GM23338 (cell line): ENCODE data around the gene PHF10. TPM values are rescaled to one million over a fixed set of nuclear protein-coding genes. Genes with fewer than 3 reads are reported as not detected.
"Not testable (repeated sequence)": the region's sequence is repeated elsewhere in the genome, so short reads cannot be mapped to it uniquely, and the experiment has no call there.

Experiments used
- ATAC-seq: fragments of 200-7000 bp; cut with Tn5 transposase; 3 replicates; pipeline ENCODE4 v1.9.1; 2020
- DNase-seq: peaks from one replicate; pipeline ENCODE4 v3.0.0-alpha.2; 2015; ENCODE audit warnings: low spot score
- H2AFZ ChIP-seq: fragments of 200-600 bp; sonication (generic); 2 replicates; pipeline ENCODE4 v1.8.0; 2016; ENCODE audit warnings: antibody characterized with exemption, mild to moderate bottlenecking, moderate library complexity
- H3F3A ChIP-seq: fragments of 200-600 bp; sonication (generic); replicated peaks from 2 replicates; pipeline ENCODE4 v1.8.0; 2017; ENCODE audit warnings: antibody characterized with exemption, mixed run types, low read depth
- H3K27ac ChIP-seq: fragments of 200-600 bp; sonication (generic); 2 replicates; pipeline ENCODE4 v1.6.1; 2016; ENCODE audit warnings: low read depth
- H3K27me3 ChIP-seq: fragments of 200-600 bp; sonication (generic); 2 replicates; pipeline ENCODE4 v1.8.0; 2016; ENCODE audit warnings: mild to moderate bottlenecking, mixed run types, moderate library complexity; ENCODE audit not compliant: insufficient read depth
- H3K36me3 ChIP-seq: fragments of 200-600 bp; sonication (generic); 2 replicates; pipeline ENCODE4 v1.8.0; 2016; ENCODE audit warnings: mild to moderate bottlenecking; ENCODE audit not compliant: insufficient read depth
- H3K4me1 ChIP-seq: fragments of 200-600 bp; sonication (generic); 2 replicates; pipeline ENCODE4 v1.8.0; 2016; ENCODE audit warnings: mild to moderate bottlenecking, moderate library complexity; ENCODE audit not compliant: insufficient read depth
- H3K4me2 ChIP-seq: fragments of 200-600 bp; sonication (generic); 2 replicates; pipeline ENCODE4 v1.7.1; 2017; ENCODE audit warnings: mixed run types
- H3K4me3 ChIP-seq: fragments of 200-600 bp; sonication (generic); 2 replicates; pipeline ENCODE4 v1.6.1; 2016; ENCODE audit warnings: mixed run types
- H3K79me2 ChIP-seq: fragments of 200-600 bp; sonication (generic); replicated peaks from 2 replicates; pipeline ENCODE4 v1.8.0; 2017; ENCODE audit warnings: mild to moderate bottlenecking; ENCODE audit not compliant: insufficient read depth
- H3K9me2 ChIP-seq: fragments of 200-600 bp; sonication (generic); 2 replicates; pipeline ENCODE4 v1.8.0; 2017; ENCODE audit not compliant: insufficient read depth
- H4K20me1 ChIP-seq: fragments of 200-600 bp; sonication (generic); replicated peaks from 2 replicates; pipeline ENCODE4 v1.8.0; 2017; ENCODE audit warnings: mild to moderate bottlenecking; ENCODE audit not compliant: insufficient read depth
- H3K27ac Mint-ChIP-seq: 2 replicates; pipeline ENCODE4 v1.8.0; 2020; ENCODE audit warnings: inconsistent platforms, mild to moderate bottlenecking, moderate library complexity, mixed read lengths
- H3K27me3 Mint-ChIP-seq: 3 replicates; pipeline ENCODE4 v1.8.0; 2022; ENCODE audit warnings: low read depth, mild to moderate bottlenecking, moderate library complexity, mixed read lengths, inconsistent platforms; ENCODE audit not compliant: insufficient read depth, poor library complexity
- H3K36me3 Mint-ChIP-seq: 3 replicates; pipeline ENCODE4 v1.8.0; 2021; ENCODE audit warnings: low read depth, mild to moderate bottlenecking, inconsistent platforms, moderate library complexity, mixed read lengths
- H3K4me1 Mint-ChIP-seq: 3 replicates; pipeline ENCODE4 v1.8.0; 2020; ENCODE audit warnings: mild to moderate bottlenecking, inconsistent platforms, mixed read lengths
- H3K4me3 Mint-ChIP-seq: 3 replicates; pipeline ENCODE4 v1.8.0; 2021; ENCODE audit warnings: moderate library complexity, mild to moderate bottlenecking, inconsistent platforms, mixed read lengths
- H3K9me3 Mint-ChIP-seq: 3 replicates; pipeline ENCODE4 v1.8.0; 2020; ENCODE audit warnings: moderate library complexity, mild to moderate bottlenecking, inconsistent platforms, mixed read lengths
- CREB1 ChIP-seq: fragments of 250-450 bp; sonication (Bioruptor Pico); IDR thresholded peaks from 2 replicates; pipeline ENCODE4 v1.5.0; 2020; ENCODE audit warnings: low read depth, mild to moderate bottlenecking, moderate library complexity
- EZH2 ChIP-seq: fragments of 200-600 bp; sonication (generic); IDR thresholded peaks from one replicate; pipeline ENCODE4 v1.8.0; 2017; ENCODE audit warnings: antibody characterized with exemption, mild to moderate bottlenecking, low read depth; ENCODE audit not compliant: unreplicated experiment
- EZH2phosphoT487 ChIP-seq: fragments of 200-600 bp; sonication (generic); IDR thresholded peaks from one replicate; pipeline ENCODE4 v1.8.1; 2018; ENCODE audit warnings: antibody characterized with exemption; ENCODE audit not compliant: unreplicated experiment
- JUNB ChIP-seq: IDR thresholded peaks from one replicate; pipeline ENCODE4 v1.6.1; 2016; ENCODE audit warnings: antibody characterized with exemption; ENCODE audit not compliant: unreplicated experiment
- NANOG ChIP-seq: IDR thresholded peaks from 2 replicates; pipeline ENCODE4 v1.6.1; 2016; ENCODE audit warnings: antibody characterized with exemption, borderline replicate concordance
- POLR2AphosphoS5 ChIP-seq: IDR thresholded peaks from 2 replicates; pipeline ENCODE4 v1.6.1; 2016; ENCODE audit warnings: antibody characterized with exemption, low read depth
- STAT1 ChIP-seq: IDR thresholded peaks from one replicate; pipeline ENCODE4 v1.6.1; 2016; ENCODE audit warnings: antibody characterized with exemption; ENCODE audit not compliant: unreplicated experiment
- ZNF114 ChIP-seq: fragments of 250-450 bp; sonication (Bioruptor Pico); IDR thresholded peaks from 2 replicates; pipeline ENCODE4 v1.5.0; 2020; ENCODE audit warnings: mild to moderate bottlenecking, moderate library complexity
- ZNF331 ChIP-seq: fragments of 250-450 bp; sonication (Bioruptor Pico); IDR thresholded peaks from 2 replicates; pipeline ENCODE4 v1.5.0; 2020; ENCODE audit warnings: low read depth, mild to moderate bottlenecking, moderate library complexity
- polyA plus RNA-seq: library from polyadenylated mRNA; unstranded; fragments of >200 nt; fragmentation: Nextera tagmentation; extraction: Ambion mirVana; gene quantifications from 2 replicates; pipeline ENCODE4 v1.2.1, GENCODE V29; 2016
- total RNA-seq: library from RNA; depleted of rRNA; stranded (reverse); fragments of >200 nt; shearing (Covaris generic); gene quantifications from 2 replicates; pipeline ENCODE4 v1.2.3, GENCODE V29; 2014
- TF ChIP-seq, protein P1 (sequence below): fragments of 250-450 bp; sonication (Bioruptor Pico); IDR thresholded peaks from 2 replicates; pipeline ENCODE4 v1.5.0; 2020; ENCODE audit warnings: mild to moderate bottlenecking, moderate library complexity
- TF ChIP-seq, protein P2 (sequence below): IDR thresholded peaks from 2 replicates; pipeline ENCODE4 v1.6.1; 2016; ENCODE audit warnings: antibody characterized with exemption
- TF ChIP-seq, protein P3 (sequence below), 2 experiments: fragments of 200-600 bp in 1 of 2; sonication (generic) in 1 of 2; conservative IDR thresholded peaks; 2 replicates each; pipeline versions ENCODE4 v1.5.1 to v1.6.1; 2016 to 2017; ENCODE audit warnings: antibody characterized with exemption in 2 of 2, low read depth in 2 of 2, mild to moderate bottlenecking in 2 of 2, moderate library complexity in 1 of 2

PHF10 gene
- total and polyA plus RNA-seq, 2 experiments from 2014 or later, result 16.5 to 44.7 TPM

DNA sequence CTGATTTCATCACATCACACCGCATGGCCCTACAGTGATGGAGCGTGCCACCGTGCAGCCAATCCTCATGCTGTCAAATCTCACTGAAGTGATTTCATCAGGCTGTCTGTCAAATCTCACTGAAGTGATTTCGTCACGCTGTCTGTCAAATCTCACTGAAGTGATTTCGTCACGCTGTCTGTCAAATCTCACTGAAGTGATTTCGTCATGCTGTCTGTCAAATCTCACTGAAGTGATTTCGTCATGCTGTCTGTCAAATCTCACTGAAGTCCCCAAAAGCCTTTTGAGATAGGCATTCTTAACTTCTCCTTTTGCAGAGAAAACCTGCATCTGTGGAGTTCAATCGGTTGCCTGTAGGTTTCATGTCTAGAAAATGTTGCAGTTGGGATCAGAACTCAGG is 41.5 kb upstream of the PHF10 start:
- not testable (repeated sequence) for H3K27ac ChIP-seq, H3K4me3 ChIP-seq, H3K36me3 Mint-ChIP-seq, H3K27me3 Mint-ChIP-seq, H3K36me3 ChIP-seq, H3K79me2 ChIP-seq, H3K9me3 Mint-ChIP-seq, H3F3A ChIP-seq, H3K9me2 ChIP-seq, H3K4me1 ChIP-seq, H4K20me1 ChIP-seq, H3K4me1 Mint-ChIP-seq, ATAC-seq, DNase-seq, H3K27ac Mint-ChIP-seq, H3K4me2 ChIP-seq, H2AFZ ChIP-seq, H3K27me3 ChIP-seq, H3K4me3 Mint-ChIP-seq

DNA sequence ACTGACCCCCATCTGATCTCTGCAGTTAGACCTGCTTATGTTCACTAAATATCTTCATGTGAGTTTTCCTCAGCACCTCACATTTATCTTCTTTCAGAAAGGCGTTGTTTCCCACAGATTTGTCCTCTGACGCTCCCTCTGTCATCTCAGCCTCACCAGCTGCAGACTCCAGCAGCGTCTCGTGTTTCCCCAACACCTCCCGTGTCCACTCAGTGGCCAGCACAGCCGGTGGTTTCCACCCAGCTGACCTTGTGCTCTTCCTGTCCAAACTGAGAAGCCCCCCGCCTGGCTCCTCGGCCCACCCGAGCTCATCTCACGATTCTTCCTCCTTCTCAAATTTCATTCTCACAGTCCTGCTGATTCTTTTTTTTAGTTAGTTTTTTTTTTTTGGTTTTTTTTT is 39.6 kb upstream of the PHF10 start:
- H3K9me2 ChIP-seq, result no peaks in the 10 kb centered on the region
- H3K27me3 ChIP-seq, result no peaks in the 10 kb centered on the region
- no peaks in the 10 kb centered on the region for H3K4me1 ChIP-seq
- no peaks in the 10 kb centered on the region for H3K79me2 ChIP-seq
- Mint-ChIP-seq H3K27me3 (peaks cover 9% of the 10 kb centered on the region), H3K9me3 (no peaks in the 10 kb centered on the region), H3K36me3 (peaks cover 19% of the 10 kb centered on the region), H3K27ac (no peak overlapping the region), H3K4me1 (no peaks in the 10 kb centered on the region; the same call in 2 of the 3 replicates), H3K4me3 (no peak overlapping the region)
- H4K20me1 ChIP-seq, result no peaks in the 10 kb centered on the region
- no peaks in the 10 kb centered on the region for H3K36me3 ChIP-seq
- H3K4me3 ChIP-seq, result no peak overlapping the region
- H3K27ac ChIP-seq, result no peak overlapping the region
- no peaks in the 10 kb centered on the region for H3F3A ChIP-seq
- no peak overlapping the region for H2AFZ ChIP-seq
- no peak overlapping the region for H3K4me2 ChIP-seq
- DNase-seq, result no peak
- no peak for ATAC-seq
- TF ChIP-seq ZNF114 (CRISPR knock-in tag) (no peak), EZH2phosphoT487 (no peak), STAT1 (no peak), EZH2 (no peak), NANOG (no peak), CREB1 (CRISPR knock-in tag) (no peak), POLR2AphosphoS5 (no peak), JUNB (no peak), ZNF331 (no peak)
- TF ChIP-seq, protein P1, sequence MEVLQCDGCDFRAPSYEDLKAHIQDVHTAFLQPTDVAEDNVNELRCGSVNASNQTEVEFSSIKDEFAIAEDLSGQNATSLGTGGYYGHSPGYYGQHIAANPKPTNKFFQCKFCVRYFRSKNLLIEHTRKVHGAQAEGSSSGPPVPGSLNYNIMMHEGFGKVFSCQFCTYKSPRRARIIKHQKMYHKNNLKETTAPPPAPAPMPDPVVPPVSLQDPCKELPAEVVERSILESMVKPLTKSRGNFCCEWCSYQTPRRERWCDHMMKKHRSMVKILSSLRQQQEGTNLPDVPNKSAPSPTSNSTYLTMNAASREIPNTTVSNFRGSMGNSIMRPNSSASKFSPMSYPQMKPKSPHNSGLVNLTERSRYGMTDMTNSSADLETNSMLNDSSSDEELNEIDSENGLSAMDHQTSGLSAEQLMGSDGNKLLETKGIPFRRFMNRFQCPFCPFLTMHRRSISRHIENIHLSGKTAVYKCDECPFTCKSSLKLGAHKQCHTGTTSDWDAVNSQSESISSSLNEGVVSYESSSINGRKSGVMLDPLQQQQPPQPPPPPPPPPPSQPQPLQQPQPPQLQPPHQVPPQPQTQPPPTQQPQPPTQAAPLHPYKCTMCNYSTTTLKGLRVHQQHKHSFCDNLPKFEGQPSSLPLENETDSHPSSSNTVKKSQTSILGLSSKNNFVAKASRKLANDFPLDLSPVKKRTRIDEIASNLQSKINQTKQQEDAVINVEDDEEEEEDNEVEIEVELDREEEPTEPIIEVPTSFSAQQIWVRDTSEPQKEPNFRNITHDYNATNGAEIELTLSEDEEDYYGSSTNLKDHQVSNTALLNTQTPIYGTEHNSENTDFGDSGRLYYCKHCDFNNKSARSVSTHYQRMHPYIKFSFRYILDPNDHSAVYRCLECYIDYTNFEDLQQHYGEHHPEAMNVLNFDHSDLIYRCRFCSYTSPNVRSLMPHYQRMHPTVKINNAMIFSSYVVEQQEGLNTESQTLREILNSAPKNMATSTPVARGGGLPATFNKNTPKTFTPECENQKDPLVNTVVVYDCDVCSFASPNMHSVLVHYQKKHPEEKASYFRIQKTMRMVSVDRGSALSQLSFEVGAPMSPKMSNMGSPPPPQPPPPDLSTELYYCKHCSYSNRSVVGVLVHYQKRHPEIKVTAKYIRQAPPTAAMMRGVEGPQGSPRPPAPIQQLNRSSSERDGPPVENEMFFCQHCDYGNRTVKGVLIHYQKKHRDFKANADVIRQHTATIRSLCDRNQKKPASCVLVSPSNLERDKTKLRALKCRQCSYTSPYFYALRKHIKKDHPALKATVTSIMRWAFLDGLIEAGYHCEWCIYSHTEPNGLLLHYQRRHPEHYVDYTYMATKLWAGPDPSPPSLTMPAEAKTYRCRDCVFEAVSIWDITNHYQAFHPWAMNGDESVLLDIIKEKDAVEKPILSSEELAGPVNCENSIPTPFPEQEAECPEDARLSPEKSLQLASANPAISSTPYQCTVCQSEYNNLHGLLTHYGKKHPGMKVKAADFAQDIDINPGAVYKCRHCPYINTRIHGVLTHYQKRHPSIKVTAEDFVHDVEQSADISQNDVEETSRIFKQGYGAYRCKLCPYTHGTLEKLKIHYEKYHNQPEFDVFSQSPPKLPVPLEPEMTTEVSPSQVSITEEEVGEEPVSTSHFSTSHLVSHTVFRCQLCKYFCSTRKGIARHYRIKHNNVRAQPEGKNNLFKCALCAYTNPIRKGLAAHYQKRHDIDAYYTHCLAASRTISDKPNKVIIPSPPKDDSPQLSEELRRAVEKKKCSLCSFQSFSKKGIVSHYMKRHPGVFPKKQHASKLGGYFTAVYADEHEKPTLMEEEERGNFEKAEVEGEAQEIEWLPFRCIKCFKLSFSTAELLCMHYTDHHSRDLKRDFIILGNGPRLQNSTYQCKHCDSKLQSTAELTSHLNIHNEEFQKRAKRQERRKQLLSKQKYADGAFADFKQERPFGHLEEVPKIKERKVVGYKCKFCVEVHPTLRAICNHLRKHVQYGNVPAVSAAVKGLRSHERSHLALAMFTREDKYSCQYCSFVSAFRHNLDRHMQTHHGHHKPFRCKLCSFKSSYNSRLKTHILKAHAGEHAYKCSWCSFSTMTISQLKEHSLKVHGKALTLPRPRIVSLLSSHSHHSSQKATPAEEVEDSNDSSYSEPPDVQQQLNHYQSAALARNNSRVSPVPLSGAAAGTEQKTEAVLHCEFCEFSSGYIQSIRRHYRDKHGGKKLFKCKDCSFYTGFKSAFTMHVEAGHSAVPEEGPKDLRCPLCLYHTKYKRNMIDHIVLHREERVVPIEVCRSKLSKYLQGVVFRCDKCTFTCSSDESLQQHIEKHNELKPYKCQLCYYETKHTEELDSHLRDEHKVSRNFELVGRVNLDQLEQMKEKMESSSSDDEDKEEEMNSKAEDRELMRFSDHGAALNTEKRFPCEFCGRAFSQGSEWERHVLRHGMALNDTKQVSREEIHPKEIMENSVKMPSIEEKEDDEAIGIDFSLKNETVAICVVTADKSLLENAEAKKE (CRISPR knock-in tag), result no peak
- TF ChIP-seq, protein P2, sequence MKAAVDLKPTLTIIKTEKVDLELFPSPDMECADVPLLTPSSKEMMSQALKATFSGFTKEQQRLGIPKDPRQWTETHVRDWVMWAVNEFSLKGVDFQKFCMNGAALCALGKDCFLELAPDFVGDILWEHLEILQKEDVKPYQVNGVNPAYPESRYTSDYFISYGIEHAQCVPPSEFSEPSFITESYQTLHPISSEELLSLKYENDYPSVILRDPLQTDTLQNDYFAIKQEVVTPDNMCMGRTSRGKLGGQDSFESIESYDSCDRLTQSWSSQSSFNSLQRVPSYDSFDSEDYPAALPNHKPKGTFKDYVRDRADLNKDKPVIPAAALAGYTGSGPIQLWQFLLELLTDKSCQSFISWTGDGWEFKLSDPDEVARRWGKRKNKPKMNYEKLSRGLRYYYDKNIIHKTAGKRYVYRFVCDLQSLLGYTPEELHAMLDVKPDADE, result no peak
- TF ChIP-seq, protein P3, sequence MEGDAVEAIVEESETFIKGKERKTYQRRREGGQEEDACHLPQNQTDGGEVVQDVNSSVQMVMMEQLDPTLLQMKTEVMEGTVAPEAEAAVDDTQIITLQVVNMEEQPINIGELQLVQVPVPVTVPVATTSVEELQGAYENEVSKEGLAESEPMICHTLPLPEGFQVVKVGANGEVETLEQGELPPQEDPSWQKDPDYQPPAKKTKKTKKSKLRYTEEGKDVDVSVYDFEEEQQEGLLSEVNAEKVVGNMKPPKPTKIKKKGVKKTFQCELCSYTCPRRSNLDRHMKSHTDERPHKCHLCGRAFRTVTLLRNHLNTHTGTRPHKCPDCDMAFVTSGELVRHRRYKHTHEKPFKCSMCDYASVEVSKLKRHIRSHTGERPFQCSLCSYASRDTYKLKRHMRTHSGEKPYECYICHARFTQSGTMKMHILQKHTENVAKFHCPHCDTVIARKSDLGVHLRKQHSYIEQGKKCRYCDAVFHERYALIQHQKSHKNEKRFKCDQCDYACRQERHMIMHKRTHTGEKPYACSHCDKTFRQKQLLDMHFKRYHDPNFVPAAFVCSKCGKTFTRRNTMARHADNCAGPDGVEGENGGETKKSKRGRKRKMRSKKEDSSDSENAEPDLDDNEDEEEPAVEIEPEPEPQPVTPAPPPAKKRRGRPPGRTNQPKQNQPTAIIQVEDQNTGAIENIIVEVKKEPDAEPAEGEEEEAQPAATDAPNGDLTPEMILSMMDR (conservative IDR thresholded peaks at IDR 0.05; ENCODE audit: low read depth in 2 of 2), result no peak
